PFSK-1 (cell line): ENCODE data around the gene FABP7.

Source experiments
- POLR2AphosphoS5 ChIP-seq: IDR thresholded peaks from 2 replicates; pipeline ENCODE4 v1.6.1; 2012; ENCODE audit warnings: low read depth, mild to moderate bottlenecking, control low read depth, low read length, moderate library complexity
- REST ChIP-seq, 2 experiments: IDR thresholded peaks; 2 replicates each; pipeline versions ENCODE4 v1.6.1 to v1.8.0; 2011 to 2012; ENCODE audit warnings: low read depth in 2 of 2, low read length in 2 of 2, control low read depth in 1 of 2, inconsistent platforms in 1 of 2, mild to moderate bottlenecking in 1 of 2, moderate library complexity in 1 of 2; ENCODE audit not compliant: insufficient read depth in 1 of 2
- SIN3A ChIP-seq: IDR thresholded peaks from 2 replicates; pipeline ENCODE4 v1.6.1; 2012; ENCODE audit warnings: mild to moderate bottlenecking, low read length, moderate library complexity, borderline replicate concordance; ENCODE audit not compliant: insufficient read depth
- TAF1 ChIP-seq: IDR thresholded peaks from 2 replicates; pipeline ENCODE4 v1.6.1; 2012; ENCODE audit warnings: low read length, control low read depth, borderline replicate concordance; ENCODE audit not compliant: insufficient read depth

GRCh38 chr6:122787721-122788120 lies 8.2 kb downstream of the FABP7 start:
- TF ChIP-seq POLR2AphosphoS5, result no peak
- TF ChIP-seq REST (IDR thresholded peaks at IDR 0.05; ENCODE audit: insufficient read depth in 1 of 2, low read depth in 2 of 2, low read length in 2 of 2), result no peak
- no peak for TF ChIP-seq TAF1
- no peak for TF ChIP-seq SIN3A
